SH-SY5Y (cell line): ENCODE results near the gene C17orf100.

ENCODE experiments used
- GATA2 ChIP-seq: IDR thresholded peaks from 2 replicates; pipeline ENCODE4 v1.6.1; 2011; ENCODE audit warnings: mild to moderate bottlenecking, low read depth, low read length
- GATA3 ChIP-seq: IDR thresholded peaks from 2 replicates; pipeline ENCODE4 v1.6.1; 2011; ENCODE audit warnings: low read depth, mild to moderate bottlenecking, low read length, moderate library complexity

GRCh38 chr17:6636105-6636504, 15.5 kb upstream of the C17orf100 start:
- TF ChIP-seq GATA3 (no peak), GATA2 (no peak)
